Fibroblast of the aortic adventitia (primary cell): Measurements from ENCODE around the gene MAMLD1. TPM values are rescaled to one million over a fixed set of nuclear protein-coding genes. Genes with fewer than 3 reads are reported as not detected.

Source experiments
- DNase-seq: peaks from one replicate; pipeline ENCODE4 v3.0.0-alpha.2; 2010; ENCODE audit warnings: low read depth
- H3K4me3 ChIP-seq: 2 replicates; pipeline ENCODE4 v1.5.1; 2011; ENCODE audit warnings: low read depth, mild to moderate bottlenecking, control low read depth, low read length, moderate library complexity
- total RNA-seq: library from RNA; depleted of rRNA; stranded (reverse); fragments of >200 nt; gene quantifications from 2 replicates; pipeline ENCODE4 v1.2.3, GENCODE V29; 2012; ENCODE audit warnings: low replicate concordance
- TF ChIP-seq, protein P1 (sequence below): IDR thresholded peaks from 2 replicates; pipeline ENCODE4 v1.5.1; 2011; ENCODE audit warnings: mild to moderate bottlenecking, low read length, control low read depth, inconsistent platforms; ENCODE audit not compliant: insufficient read depth

Gene MAMLD1
- total RNA-seq, 1 donor: 1.9 TPM

DNA sequence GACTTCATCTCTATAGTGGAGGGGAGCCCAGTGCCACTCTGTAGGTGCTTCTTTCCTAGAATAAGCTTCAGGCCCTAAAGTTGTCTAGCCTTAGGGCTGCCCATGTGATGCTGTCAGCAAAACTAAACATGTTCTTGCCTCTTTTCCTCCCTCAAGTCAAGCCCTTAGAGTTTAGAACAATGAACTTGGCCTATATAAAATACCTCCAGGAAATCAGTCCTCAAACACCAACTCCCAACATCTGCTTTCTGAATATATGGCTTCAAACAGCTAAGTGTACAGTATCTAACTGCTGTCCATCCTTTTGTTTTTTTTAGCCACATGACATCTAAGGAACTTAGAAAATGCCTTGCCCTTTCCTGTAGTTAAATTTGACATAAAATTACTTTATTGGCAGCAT is 91.0 kb downstream of the MAMLD1 start:
- DNase-seq: no peak
- H3K4me3 ChIP-seq: no peak overlapping the region
- TF ChIP-seq, protein P1, sequence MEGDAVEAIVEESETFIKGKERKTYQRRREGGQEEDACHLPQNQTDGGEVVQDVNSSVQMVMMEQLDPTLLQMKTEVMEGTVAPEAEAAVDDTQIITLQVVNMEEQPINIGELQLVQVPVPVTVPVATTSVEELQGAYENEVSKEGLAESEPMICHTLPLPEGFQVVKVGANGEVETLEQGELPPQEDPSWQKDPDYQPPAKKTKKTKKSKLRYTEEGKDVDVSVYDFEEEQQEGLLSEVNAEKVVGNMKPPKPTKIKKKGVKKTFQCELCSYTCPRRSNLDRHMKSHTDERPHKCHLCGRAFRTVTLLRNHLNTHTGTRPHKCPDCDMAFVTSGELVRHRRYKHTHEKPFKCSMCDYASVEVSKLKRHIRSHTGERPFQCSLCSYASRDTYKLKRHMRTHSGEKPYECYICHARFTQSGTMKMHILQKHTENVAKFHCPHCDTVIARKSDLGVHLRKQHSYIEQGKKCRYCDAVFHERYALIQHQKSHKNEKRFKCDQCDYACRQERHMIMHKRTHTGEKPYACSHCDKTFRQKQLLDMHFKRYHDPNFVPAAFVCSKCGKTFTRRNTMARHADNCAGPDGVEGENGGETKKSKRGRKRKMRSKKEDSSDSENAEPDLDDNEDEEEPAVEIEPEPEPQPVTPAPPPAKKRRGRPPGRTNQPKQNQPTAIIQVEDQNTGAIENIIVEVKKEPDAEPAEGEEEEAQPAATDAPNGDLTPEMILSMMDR: no peak

DNA sequence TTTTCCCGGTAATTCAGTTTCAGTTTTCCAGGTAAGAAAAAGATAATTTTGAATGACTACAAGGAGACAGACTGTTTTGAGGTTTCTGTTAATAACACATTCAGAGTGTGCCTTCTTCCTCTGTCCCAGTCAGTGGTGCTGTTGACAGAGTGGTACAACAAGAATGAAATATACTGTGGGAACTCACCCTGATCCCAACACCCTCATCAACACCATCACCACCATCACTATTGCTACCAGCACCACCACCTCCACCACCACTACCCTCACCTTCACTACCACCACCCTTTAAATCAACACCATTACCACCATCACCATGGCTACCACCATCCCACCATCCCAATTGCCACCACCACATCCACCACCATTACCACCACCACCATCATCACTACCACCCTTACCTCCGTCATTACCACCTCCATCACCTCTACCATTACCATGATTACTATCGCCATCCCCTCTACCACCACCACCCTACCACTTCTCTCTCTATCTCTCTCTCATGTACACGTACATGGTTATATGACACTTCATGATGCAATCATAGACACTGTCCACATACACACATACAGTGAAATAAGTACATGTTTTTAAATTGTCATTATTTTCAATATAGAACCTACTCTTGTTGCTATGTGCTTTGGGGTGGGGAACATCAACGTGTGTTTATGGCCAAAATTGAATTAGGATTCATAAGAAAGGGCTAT is 91.5 kb downstream of the MAMLD1 start:
- no peak for DNase-seq
- TF ChIP-seq, protein P1: no peak
- no peak overlapping the region for H3K4me3 ChIP-seq

DNA sequence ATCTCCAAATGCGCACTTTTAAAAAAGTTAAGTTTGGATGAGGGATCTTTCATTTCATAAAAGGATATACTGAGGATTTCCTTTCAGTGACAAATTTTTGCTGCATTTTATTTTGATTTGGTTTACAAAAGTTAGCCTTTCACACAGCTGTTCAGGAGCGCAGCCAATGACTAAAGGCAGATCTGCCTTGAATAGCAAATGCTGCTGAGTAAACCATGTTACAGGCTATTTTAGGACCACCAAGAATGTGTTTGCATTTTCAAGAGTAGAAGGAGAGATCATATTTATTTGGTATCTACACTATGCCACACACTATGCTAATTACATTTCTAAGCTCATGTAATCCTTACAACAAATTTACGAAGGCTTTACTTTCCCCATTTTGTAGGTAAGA is 92.1 kb downstream of the MAMLD1 start:
- no peak for DNase-seq
- TF ChIP-seq, protein P1: no peak
- no peak overlapping the region for H3K4me3 ChIP-seq

DNA sequence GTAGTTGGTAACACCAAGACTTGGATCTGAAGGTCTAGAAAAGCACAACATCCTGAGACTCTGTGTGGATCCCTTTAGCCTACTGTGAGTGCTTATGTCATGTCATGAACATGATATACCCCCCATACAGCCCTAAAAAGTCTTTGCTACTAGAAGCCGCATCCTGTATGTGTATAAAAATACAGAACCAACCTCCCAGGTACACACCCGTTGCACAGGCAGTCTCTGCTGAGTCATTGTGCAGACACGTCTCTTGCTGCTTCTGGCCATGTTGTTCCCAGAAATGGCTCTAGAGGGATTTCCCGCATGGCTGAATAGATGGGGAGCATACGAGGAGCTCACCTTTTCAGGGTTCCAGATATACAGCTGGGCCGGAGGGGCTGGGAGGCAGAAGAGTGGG is 93.3 kb downstream of the MAMLD1 start:
- no peak overlapping the region for H3K4me3 ChIP-seq
- no peak for DNase-seq
- TF ChIP-seq, protein P1: no peak

DNA sequence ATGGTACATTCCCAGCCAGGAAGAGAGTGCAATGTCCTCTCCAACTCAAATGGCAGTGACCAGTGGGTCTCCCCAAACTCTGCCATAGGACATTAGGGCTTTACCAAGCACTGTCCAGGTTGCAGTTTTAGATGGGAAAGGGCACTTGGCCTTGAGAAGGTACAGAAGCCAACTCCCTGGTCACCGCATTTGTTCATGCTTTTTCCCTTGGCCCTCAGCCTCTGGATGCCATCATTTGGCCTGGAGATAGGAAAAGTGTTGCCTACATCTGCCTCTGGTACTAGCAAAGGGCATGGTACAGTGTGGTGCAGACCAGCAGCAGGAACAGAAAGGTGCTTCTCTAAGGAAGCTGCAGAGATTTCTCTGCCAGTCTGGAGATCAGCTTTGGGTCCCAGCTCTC is 93.8 kb downstream of the MAMLD1 start:
- DNase-seq: no peak
- H3K4me3 ChIP-seq: no peak overlapping the region
- TF ChIP-seq, protein P1: no peak

DNA sequence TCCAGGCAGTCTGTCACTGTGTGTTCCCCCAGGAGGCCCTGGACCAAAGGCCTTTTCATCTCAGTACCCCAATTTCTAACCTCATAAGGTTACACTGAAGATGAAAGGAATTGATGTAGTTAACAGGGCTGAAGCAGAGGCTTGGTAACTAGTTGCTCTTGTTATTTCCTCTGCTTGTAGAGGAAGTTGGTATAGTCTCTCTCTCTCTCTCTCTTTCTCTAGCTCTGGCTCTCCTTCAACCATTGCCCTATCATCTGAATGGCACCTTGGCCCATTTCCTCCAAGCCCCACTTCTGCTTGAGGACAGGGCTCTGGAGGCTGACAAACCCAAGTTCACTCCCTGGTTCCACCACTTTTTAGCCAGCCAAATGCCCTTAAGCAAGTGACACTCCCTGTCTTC is 96.1 kb downstream of the MAMLD1 start:
- no peak for DNase-seq

More for the DNA sequence above, 96.1 kb downstream of the MAMLD1 start:
- TF ChIP-seq, protein P1: no peak
- no peak overlapping the region for H3K4me3 ChIP-seq
